ENCODE measurements around the gene SPG11.
"Not testable (repeated sequence)": the region's sequence is repeated elsewhere in the genome, so short reads cannot be mapped to it uniquely, and the experiment has no call there.

Gene SPG11

GRCh38 chr15:44682211-44682610 lies 18.7 kb upstream of the SPG11 start:
- DNase-seq: no peak

- DNase-seq: no peak
Measured at GRCh38 chr15:44676676-44677075, 13.2 kb upstream of the SPG11 start.

- DNase-seq: no peak
Measured at GRCh38 chr15:44675911-44676310, 12.4 kb upstream of the SPG11 start.

- no peak for DNase-seq
Measured at GRCh38 chr15:44673639-44674038, 10.2 kb upstream of the SPG11 start.

- DNase-seq: no peak
Measured at GRCh38 chr15:44670087-44670950, 6.9 kb upstream of the SPG11 start.

- DNase-seq: no peak
Measured at GRCh38 chr15:44668921-44669320, 5.5 kb upstream of the SPG11 start.

GRCh38 chr15:44667039-44667360 lies 3.5 kb upstream of the SPG11 start:
- no peak for DNase-seq

GRCh38 chr15:44666210-44667038 lies 3.0 kb upstream of the SPG11 start:
- DNase-seq: no peak

- peak; percentile 40 for DNase-seq
Measured at GRCh38 chr15:44662478-44663409, 718 bp downstream of the SPG11 start.

GRCh38 chr15:44661576-44661975 lies 1.9 kb downstream of the SPG11 start:
- no peak for DNase-seq

GRCh38 chr15:44659056-44659455 lies 4.4 kb downstream of the SPG11 start:
- DNase-seq: no peak

- DNase-seq: no peak
Measured at GRCh38 chr15:44657378-44657777, 6.1 kb downstream of the SPG11 start.

GRCh38 chr15:44656913-44657312 lies 6.5 kb downstream of the SPG11 start:
- DNase-seq: no peak

- DNase-seq: no peak
Measured at GRCh38 chr15:44656298-44656697, 7.2 kb downstream of the SPG11 start.

- no peak for DNase-seq
Measured at GRCh38 chr15:44654858-44655257, 8.6 kb downstream of the SPG11 start.

- no peak for DNase-seq
Measured at GRCh38 chr15:44647637-44648036, 15.8 kb downstream of the SPG11 start.

GRCh38 chr15:44647036-44647435 lies 16.4 kb downstream of the SPG11 start:
- DNase-seq: no peak

- DNase-seq: no peak
Measured at GRCh38 chr15:44646460-44646859, 17.0 kb downstream of the SPG11 start.

- no peak for DNase-seq
Measured at GRCh38 chr15:44641651-44642050, 21.8 kb downstream of the SPG11 start.

- DNase-seq: no peak
Measured at GRCh38 chr15:44636976-44637375, 26.5 kb downstream of the SPG11 start.

- DNase-seq: no peak
Measured at GRCh38 chr15:44633603-44634002, 29.9 kb downstream of the SPG11 start.

GRCh38 chr15:44625286-44625685 lies 38.2 kb downstream of the SPG11 start:
- not testable (repeated sequence) for DNase-seq

GRCh38 chr15:44623178-44623577 lies 40.3 kb downstream of the SPG11 start:
- DNase-seq: no peak

All from NCI-H1105 (cell line).